ENCODE measurements around the gene SPO11. TPM values are rescaled to one million over a fixed set of nuclear protein-coding genes. Genes with fewer than 3 reads are reported as not detected.
"Not testable (repeated sequence)": the region's sequence is repeated elsewhere in the genome, so short reads cannot be mapped to it uniquely, and the experiment has no call there.

SPO11 gene
- total RNA-seq, 1 donor from 2014 or later = not detected

DNA sequence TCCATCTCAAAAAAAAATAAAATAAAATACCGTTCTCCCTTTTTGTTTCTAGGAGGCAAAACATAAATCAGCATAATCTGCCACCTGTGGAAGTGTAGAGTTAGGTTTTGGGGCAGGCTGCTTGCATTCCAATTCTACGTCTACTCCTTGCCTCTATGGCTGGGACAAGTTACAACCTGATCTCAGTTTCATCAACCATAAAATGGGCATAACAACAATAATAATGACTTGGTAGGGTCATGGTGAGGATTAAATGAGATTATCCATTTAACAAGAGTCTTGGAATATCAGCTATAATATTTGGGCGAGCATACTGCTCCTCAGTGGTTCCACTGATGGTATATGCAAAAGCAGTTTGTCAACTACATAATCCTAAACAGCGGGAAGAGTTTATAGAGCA, 17.8 kb downstream of the SPO11 start:
- no peak for DNase-seq (ENCODE audit: extremely low spot score, unreplicated experiment)
- H3K9me3 Mint-ChIP-seq (ENCODE audit: unreplicated experiment) = no peaks in the 10 kb centered on the region

DNA sequence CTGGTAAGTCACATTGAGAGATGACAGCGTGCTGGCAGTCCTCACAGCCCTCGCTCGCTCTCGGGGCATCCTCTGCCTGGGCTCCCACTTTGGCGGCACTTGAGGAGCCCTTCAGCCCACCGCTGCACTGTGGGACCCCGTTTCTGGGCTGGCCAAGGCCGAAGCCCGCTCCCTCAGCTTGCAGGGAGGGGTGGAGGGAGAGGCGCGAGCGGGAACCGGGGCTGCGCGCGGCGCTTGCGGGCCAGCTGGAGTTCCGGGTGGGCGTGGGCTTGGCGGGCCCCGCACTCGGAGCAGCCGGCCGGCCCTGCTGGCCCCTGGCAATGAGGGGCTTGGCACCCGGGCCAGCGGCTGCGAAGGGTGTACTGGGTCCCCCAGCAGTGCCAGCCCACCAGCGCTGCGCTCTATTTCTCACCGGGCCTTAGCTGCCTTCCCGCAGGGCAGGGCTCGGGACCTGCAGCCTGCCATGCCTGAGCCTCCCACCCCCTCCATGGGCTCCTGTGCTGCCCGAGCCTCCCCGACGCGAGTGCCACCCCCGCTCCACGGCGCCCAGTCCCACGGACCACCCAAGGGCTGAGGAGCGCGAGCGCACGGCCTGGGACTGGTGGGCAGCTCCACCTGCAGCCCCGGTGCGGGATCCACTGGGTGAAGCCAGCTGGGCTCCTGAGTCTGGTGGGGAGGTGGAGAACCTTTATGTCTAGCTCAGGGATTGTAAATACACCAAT, 18.8 kb downstream of the SPO11 start:
- peaks cover 17% of the 10 kb centered on the region for H3K27me3 Mint-ChIP-seq (ENCODE audit: unreplicated experiment)
- H3K27ac Mint-ChIP-seq (ENCODE audit: unreplicated experiment); H3K36me3 Mint-ChIP-seq (ENCODE audit: unreplicated experiment); H3K4me3 Mint-ChIP-seq (ENCODE audit: unreplicated experiment); DNase-seq (ENCODE audit: extremely low spot score, unreplicated experiment); H3K9me3 Mint-ChIP-seq (ENCODE audit: unreplicated experiment): not testable (repeated sequence)
- H3K4me1 Mint-ChIP-seq (ENCODE audit: unreplicated experiment) = peaks cover 12% of the 10 kb centered on the region

More for the DNA sequence above, 17.8 kb downstream of the SPO11 start:
- peaks cover 11% of the 10 kb centered on the region for H3K4me1 Mint-ChIP-seq (ENCODE audit: unreplicated experiment)
- TF ChIP-seq, protein P1, sequence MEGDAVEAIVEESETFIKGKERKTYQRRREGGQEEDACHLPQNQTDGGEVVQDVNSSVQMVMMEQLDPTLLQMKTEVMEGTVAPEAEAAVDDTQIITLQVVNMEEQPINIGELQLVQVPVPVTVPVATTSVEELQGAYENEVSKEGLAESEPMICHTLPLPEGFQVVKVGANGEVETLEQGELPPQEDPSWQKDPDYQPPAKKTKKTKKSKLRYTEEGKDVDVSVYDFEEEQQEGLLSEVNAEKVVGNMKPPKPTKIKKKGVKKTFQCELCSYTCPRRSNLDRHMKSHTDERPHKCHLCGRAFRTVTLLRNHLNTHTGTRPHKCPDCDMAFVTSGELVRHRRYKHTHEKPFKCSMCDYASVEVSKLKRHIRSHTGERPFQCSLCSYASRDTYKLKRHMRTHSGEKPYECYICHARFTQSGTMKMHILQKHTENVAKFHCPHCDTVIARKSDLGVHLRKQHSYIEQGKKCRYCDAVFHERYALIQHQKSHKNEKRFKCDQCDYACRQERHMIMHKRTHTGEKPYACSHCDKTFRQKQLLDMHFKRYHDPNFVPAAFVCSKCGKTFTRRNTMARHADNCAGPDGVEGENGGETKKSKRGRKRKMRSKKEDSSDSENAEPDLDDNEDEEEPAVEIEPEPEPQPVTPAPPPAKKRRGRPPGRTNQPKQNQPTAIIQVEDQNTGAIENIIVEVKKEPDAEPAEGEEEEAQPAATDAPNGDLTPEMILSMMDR (IDR thresholded peaks at IDR 0.05) = no peak
- no peak overlapping the region for H3K27ac Mint-ChIP-seq (ENCODE audit: unreplicated experiment)
- H3K36me3 Mint-ChIP-seq (ENCODE audit: unreplicated experiment) = peaks cover 2% of the 10 kb centered on the region
- no peak overlapping the region for H3K4me3 Mint-ChIP-seq (ENCODE audit: unreplicated experiment)
- H3K27me3 Mint-ChIP-seq (ENCODE audit: unreplicated experiment) = peaks cover 25% of the 10 kb centered on the region

DNA sequence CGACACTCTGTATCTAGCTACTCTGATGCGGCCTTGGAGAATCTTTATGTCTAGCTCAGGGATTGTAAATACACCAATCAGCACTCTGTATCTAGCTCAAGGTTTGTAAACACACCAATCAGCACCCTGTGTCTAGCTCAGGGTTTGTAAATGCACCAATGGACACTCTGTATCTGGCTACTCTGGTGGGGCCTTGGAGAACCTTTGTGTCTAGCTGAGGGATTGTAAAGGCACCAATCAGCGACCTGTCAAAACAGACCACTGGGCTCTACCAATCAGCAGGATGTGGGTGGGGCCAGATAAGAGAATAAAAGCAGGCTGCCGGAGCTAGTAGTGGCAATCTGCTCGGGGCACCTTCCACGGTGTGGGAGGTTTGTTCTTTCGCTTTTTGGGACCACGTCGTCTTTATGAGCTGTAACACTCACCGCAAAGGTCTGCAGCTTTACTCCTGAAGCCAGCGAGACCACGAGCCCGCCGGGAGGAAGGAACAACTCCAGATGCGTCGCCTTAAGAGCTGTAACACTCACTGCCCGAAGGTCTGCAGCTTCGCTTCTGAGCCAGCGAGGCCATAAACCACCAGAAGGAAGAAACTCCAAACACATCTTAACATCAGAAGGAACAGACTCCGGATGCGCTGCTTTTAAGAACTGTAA, 19.4 kb downstream of the SPO11 start:
- Mint-ChIP-seq H3K27me3 (ENCODE audit: unreplicated experiment) (peaks cover 17% of the 10 kb centered on the region), H3K4me3 (ENCODE audit: unreplicated experiment) (peak overlapping the region; percentile 44), H3K36me3 (ENCODE audit: unreplicated experiment) (peaks cover 11% of the 10 kb centered on the region), H3K4me1 (ENCODE audit: unreplicated experiment) (peaks cover 12% of the 10 kb centered on the region)
- H3K27ac Mint-ChIP-seq (ENCODE audit: unreplicated experiment); H3K9me3 Mint-ChIP-seq (ENCODE audit: unreplicated experiment); DNase-seq (ENCODE audit: extremely low spot score, unreplicated experiment): not testable (repeated sequence)

DNA sequence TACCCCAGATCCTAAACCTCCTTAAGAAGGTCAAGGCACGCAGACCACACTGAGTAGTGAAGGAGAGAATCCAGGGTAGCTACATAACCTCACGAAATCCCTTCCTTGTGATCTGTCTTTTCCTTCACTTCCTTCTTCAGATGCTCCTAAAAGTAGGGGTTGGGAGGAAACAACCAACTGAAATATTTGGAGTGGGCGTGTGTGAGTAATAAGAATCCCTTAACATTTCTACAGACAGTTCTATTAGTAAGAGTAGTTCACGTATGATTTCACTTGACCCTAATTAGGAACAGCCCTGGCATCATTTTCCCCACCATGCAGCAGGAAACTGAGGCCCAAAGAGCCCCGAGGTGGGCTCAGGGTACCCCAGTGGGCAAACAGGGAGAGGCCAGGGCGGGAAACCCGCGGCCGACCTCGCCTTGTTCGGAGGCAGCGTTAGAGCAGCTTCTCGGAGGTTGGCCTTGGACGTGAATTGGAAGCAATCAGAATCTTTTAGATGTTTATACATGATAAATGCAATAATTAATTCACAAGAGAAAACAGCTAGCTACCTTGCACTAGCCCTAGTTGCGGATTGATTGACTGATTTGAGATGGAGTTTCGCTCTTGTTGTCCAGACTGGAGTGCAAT, 20.6 kb downstream of the SPO11 start:
- H3K4me1 Mint-ChIP-seq (ENCODE audit: unreplicated experiment) = peaks cover 12% of the 10 kb centered on the region
- peak overlapping the region; percentile 66 for H3K4me3 Mint-ChIP-seq (ENCODE audit: unreplicated experiment)
- DNase-seq (ENCODE audit: extremely low spot score, unreplicated experiment) = no peak
- H3K27ac Mint-ChIP-seq (ENCODE audit: unreplicated experiment) = peak overlapping the region; percentile 59
- no peaks in the 10 kb centered on the region for H3K9me3 Mint-ChIP-seq (ENCODE audit: unreplicated experiment)
- H3K36me3 Mint-ChIP-seq (ENCODE audit: unreplicated experiment) = peaks cover 19% of the 10 kb centered on the region
- TF ChIP-seq, protein P1 (IDR thresholded peaks at IDR 0.05) = no peak
- peaks cover 8% of the 10 kb centered on the region for H3K27me3 Mint-ChIP-seq (ENCODE audit: unreplicated experiment)

DNA sequence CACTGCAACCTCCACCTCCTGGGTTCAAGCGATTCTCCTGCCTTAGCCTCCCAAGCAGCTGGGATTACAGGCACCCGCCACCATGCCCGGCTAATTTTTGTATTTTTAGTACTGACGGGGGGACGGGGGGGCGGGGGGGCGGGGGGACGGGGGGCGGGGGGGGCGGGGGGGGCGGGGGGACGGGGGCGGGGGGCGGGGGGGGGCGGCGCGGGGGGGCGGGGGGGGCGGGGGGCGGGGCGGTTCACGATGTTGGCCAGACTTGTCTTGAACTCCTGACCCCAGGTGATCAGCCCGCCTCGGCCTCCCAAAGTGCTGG, 21.1 kb downstream of the SPO11 start:
- Mint-ChIP-seq H3K27ac (ENCODE audit: unreplicated experiment) (peak overlapping the region; percentile 77), H3K4me1 (ENCODE audit: unreplicated experiment) (peaks cover 12% of the 10 kb centered on the region), H3K4me3 (ENCODE audit: unreplicated experiment) (peak overlapping the region; percentile 84), H3K36me3 (ENCODE audit: unreplicated experiment) (peaks cover 23% of the 10 kb centered on the region)
- not testable (repeated sequence) for H3K27me3 Mint-ChIP-seq (ENCODE audit: unreplicated experiment); DNase-seq (ENCODE audit: extremely low spot score, unreplicated experiment); H3K9me3 Mint-ChIP-seq (ENCODE audit: unreplicated experiment)

DNA sequence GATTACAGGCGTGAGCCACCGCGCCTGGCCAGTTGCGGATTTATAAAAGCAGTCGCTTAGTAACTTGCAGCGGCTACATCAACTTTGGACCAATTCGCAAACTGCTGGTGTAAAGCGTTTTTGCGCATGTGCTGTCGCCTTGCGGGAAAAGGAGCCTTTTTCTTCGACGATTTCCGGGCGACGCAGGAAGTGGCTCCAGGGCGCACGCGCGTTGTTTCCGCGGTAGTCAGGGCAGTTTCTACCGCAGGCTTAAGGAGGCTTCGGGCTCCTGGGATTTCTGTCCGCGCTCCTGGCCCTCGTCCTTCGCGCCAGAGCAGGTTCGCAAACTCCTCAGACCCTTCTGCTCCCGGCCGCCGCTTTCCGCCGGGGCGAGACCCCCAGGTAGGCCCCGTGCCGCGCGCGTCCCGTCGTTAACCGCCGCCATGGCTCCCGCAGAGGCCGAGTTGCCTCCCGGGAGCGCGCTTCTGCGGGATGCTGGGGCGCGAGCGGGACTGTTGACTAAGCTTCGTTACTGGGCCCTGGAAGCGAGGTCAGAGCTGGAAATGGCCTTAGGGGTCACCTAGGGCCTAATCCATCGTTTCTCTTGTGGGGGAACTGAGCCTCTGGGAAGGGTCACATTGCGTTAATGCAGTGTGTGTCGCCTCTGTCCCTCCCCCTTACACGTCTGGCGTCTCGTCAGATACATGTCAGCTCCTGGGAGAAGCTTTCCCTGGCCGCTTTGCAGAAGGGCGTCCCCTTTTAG, 21.6 kb downstream of the SPO11 start, which contains the start of gene RAE1:
RAE1 (plus strand) TSS at position 214 of the 742 bp plus-strand sequence. CDS start 2,784 bp downstream, outside the sequence.
- Mint-ChIP-seq H3K4me1 (ENCODE audit: unreplicated experiment) (peaks cover 12% of the 10 kb centered on the region), H3K36me3 (ENCODE audit: unreplicated experiment) (peaks cover 28% of the 10 kb centered on the region), H3K4me3 (ENCODE audit: unreplicated experiment) (peak within 1 kb of the TSS; percentile 84), H3K27me3 (ENCODE audit: unreplicated experiment) (peaks cover 1% of the 10 kb centered on the region), H3K27ac (ENCODE audit: unreplicated experiment) (peak within 1 kb of the TSS; percentile 77), H3K9me3 (ENCODE audit: unreplicated experiment) (no peaks in the 10 kb centered on the region)
- TF ChIP-seq, protein P1 (IDR thresholded peaks at IDR 0.05) = no peak
- DNase-seq (ENCODE audit: extremely low spot score, unreplicated experiment) = peak; percentile 97
